GM18499 (cell line): ENCODE measurements around the gene SESN3.
"Not testable (repeated sequence)": the region's sequence is repeated elsewhere in the genome, so short reads cannot be mapped to it uniquely, and the experiment has no call there.

Source experiments
- ATAC-seq: cut with Tn5 transposase; IDR thresholded peaks from one replicate; pipeline ENCODE4 v1.9.1; 2021; ENCODE audit warnings: moderate number of reproducible peaks; ENCODE audit not compliant: insufficient read depth, unreplicated experiment

SESN3 gene, protein sequence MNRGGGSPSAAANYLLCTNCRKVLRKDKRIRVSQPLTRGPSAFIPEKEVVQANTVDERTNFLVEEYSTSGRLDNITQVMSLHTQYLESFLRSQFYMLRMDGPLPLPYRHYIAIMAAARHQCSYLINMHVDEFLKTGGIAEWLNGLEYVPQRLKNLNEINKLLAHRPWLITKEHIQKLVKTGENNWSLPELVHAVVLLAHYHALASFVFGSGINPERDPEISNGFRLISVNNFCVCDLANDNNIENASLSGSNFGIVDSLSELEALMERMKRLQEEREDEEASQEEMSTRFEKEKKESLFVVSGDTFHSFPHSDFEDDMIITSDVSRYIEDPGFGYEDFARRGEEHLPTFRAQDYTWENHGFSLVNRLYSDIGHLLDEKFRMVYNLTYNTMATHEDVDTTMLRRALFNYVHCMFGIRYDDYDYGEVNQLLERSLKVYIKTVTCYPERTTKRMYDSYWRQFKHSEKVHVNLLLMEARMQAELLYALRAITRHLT

DNA sequence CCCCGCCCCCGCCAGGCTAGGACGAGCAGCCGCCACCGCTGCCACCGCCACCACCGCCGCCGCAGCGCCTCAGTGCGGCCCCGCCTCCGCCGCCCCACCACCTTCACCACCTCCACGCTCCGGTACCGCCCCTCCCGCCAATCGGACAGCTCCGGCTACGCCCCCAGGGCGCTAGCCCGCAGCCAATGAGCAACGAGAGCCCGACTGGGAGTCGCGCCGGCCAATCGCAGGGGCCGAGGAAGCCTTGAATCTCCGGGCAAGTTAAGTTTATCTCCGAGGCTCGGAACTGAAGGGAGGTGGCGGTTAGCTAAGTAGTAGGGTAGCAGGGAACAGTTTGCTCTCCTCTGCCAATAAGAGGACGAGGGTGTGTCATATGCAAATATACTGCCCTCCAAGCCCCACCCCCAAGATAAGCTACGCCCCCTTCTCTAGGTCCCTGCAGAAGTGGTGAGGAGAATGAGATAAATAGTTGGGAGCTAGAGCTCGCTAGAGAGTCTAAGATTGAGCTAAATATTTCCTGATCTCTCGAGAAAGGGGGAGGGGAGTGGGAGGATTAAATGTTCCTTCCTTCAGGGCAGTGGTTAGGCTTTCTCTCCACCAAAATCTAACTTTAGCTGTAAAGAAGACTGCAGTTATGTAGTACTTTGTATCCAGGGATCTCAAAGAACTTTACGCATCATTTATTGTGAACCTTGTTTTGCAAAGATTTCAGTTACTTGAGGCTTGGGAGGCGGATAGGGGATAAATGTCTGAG lies at the start of gene SESN3:
Gene SESN3, minus strand, starts transcription at position 76 of the 754 bp plus-strand sequence. CDS start 342 bp downstream, outside the sequence.
- ATAC-seq: peak; percentile 98

DNA sequence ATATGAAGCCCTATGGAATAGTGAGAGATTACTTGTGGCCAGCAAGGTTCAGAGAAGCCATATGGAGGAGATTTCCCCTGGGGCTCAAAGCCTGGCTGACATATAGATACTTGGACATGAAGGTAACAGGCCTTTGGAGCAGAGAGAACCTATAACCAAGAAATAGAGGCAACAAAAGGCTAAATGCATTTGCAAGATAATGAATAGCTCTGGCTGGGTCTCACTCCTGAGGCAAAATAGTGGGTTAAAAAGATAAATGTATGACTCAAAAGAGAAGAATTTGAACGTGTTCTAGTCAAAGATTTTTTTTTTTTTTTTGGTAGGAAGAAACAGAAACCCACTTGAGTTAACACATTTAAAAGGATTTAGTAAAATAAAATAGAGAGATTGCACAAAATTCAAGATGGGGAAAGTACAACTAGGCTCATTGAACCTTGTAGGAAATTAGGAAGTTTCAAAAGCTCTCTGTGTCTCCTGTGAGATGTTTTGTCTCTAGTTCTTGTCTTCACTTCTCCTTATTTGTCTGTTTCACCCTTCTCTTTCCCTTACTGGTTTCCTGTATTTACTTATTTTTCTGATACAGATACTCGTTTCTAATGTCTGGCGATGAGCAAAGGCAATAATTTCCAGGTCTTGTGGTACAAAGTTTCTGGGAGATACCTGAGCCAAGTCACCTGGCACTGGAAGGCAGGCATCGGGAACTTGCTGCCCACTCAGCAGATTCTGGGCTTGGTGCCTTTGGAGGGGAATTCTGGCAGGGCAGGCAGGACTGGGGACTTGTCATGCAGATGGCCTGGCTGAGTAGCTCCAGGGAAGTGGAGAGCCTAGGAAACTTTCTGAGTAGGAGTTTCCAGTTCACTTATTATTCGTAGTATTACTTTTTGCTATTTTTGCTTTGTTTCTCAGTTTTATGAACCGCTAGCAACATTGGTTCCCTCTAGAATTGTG lies 49.2 kb upstream of the SESN3 start:
- no peak for ATAC-seq

DNA sequence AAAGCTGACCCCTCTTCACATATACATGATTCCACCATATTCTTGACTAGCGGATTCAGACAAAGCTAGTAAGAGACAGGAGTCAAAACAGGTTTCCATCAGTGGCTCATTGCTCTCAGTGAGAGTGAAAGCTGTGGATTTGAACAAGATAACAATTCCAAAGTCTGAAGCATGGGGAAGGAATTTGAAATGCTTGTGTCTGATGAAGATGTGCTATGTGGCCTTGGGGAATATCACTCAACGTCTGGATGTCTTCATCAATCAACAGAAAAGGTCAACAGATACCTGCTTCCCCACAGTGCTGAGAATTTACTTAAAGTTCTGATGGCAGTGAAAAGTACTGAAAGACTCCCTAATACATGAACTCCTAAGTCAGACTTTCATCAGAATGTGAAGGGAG lies 46.9 kb upstream of the SESN3 start:
- ATAC-seq: no peak

DNA sequence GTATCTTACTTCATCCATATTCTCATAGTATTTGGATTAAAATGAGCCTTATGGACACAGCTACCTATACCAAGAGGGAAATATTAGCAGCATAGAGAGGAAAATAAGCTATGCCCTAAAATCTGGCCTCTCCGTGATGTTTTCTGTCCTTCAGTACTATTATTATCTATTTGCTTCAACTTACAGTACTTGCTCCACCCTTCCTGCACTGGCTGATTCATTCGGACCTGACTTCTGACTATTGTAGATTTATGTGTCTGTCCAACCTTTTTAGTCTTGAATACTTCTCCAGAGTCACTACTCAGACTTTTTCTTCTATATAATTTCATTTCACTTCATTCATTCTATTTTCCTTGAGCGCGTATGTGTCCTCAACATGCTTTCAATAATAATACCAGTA lies 45.1 kb upstream of the SESN3 start:
- no peak for ATAC-seq

DNA sequence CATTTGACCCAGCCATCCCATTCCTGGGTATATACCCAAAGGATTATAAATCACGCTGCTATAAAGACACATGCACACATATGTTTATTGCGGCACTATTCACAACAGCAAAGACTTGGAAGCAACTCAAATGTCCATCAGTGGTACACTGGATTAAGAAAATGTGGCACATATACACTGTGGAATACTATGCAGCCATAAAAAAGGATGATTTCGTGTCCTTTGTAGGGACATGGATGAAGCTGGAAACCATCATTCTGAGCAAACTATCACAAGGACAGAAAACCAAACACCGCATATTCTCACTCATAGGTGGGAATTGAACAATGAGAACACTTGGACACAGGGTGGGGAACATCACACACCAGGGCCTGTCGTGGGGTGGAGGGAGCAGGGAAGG lies 42.6 kb upstream of the SESN3 start:
- ATAC-seq: not testable (repeated sequence)

DNA sequence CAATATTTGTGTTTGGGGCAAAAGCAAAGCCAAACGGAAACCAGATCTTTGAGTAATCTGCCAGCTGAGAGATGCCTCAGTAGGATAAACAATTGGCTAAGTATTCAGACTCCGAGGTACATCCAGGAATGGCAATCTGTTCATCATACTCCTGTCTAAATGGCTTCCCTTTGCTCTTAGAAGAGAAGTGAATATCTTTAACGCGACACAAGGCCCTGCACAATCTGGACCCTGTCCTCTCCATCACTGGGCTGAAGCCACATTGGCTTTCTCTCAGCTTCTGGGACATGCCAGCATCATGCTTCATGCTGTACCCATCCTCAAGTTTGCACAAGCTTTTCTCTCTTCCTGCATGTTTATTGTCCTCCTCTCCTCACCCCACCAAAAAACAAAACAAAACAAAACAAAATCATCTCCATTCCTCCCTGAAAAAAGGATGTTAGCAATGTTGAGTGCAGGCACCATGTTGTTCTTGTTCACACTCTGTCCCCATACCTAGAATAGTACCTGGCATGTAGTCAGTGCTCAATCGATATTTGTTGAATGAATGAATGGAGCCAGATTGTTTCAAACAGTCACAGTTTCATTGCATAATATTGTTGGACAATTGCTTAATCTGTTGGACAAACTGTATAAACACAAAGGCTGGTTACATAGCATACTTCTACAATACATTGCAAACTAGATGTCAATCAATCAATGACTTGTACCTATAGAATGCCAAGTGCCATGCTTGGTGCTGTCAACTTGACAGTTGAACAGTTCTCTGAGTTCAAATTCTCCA lies 38.2 kb upstream of the SESN3 start:
- no peak for ATAC-seq

DNA sequence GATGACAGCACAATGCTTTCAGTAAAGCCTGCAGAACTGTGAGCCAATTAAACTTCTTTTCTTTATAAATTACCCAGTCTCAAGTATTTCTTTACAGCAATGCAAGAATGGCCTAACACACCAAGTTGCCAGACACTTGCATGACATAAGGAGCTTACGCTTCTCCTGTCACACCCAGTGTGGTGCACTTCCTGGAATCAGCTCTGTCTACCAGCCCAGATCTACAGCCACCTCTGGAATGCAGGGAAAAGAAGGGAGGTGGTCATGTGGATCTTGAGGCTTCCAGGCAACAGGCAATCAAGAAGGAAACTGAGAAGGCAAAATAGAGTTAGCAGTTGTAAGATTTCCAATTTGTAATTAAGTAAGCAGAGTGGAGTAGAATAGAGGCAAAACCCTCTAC lies 37.4 kb upstream of the SESN3 start:
- no peak for ATAC-seq

DNA sequence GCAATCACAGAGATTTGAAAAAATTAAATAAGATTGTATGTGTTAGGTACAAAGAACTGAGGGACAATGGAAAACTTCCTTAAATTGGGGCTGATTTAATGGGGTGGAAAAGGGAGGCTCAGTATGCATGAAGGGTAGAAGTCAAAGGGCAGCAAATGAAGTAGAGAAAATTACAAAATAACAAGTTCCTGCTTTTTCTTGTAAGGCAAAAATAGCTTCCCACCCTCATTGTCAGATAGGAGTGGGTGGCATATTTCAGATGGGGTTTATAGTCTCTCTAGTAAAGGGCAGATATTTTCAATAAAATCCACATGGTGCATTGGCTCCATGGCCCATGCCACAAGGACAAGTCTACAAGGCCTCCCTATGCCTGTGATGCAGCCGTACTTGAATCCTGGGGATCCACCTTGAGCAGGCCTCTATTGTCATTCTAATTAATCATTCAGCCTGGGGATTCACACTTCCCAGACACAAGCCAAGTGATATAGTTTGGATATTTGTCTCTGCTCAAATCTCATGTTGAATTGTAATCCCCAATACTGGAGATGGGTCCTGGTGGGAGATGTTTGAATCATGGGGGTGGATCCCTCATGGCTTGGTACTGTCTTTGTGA lies 36.7 kb upstream of the SESN3 start:
- ATAC-seq: no peak

DNA sequence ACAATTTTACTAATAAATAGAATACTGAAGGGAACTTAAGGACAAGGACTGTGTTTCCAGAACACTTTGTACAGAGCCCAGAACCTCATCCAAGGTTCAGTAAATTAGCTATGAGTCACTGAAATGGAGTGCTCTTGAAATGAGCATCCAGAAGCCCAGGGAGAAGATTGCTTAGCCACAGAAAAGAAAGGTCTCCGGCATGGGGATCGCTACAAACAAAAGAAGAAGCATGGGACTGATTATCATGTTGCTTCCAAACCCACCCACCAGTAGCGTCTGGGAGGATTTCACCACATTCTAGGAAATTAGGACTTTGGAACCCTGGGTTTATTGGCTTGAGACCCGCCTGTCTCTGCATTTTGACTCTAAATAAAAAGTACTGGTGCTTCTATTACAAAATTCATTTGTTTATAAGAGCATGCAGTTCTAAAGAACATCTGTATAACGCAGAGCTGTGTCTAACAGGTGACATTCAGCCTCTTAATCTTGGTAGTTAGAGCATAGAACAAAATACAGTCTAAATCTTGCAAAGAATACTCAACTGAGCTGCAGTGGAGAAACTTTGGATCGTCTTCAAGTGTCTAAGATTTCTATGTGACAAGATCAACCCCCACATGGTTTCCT lies 35.9 kb upstream of the SESN3 start:
- no peak for ATAC-seq

DNA sequence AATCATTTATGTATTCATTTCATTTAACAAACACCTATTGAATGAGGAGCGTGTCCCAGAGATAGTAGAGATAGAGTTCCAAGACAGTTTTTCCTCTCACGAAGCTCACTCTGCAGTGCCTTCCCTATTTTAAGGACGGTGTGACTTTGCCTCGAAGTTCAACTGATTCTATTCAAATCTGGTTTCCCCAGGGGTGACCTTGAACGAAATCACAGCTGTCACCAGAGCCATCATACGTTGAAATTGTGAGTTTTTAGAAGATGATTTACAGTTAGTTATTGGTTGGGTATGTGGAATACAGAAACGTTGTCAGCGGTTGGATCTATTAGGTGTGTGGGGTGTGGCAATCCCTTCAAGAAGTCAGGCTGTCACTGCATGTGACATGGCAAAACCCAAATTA lies 33.9 kb upstream of the SESN3 start:
- ATAC-seq: no peak

DNA sequence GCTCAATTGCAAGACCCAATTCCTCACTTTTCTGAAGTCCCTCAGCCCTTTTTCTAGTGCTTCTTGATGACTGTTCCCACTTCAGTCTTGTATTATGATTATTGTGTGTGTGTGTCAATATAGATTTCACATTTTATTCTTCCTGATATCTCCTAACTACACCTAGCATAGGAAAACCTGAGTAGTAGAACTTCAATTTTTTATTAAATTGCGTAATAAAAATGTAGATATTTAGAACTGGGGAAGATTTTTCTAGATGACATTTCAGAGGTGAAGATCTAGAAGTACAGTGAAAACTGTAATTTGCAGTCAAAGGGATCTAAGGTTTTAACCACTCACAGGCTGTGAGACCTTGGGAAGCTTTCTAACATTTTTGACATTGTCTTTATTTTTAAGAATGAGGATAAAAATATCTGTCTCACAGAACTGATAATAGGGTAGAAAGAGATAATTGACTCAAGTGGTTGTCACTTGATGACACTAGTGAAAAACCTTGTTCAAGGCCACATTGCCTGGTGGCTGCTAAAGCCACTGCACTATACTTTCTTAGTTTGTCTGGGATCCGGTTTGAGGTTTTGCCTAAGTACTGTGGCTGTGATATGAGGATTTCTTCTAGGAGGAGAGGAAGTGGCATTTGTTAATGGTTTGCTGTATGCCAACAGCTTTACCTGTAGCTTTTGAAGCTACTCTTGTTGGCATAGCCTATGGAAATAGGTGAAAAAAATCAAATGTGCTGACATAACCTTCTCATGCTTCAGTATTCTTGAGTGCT lies 32.2 kb upstream of the SESN3 start:
- ATAC-seq: no peak

DNA sequence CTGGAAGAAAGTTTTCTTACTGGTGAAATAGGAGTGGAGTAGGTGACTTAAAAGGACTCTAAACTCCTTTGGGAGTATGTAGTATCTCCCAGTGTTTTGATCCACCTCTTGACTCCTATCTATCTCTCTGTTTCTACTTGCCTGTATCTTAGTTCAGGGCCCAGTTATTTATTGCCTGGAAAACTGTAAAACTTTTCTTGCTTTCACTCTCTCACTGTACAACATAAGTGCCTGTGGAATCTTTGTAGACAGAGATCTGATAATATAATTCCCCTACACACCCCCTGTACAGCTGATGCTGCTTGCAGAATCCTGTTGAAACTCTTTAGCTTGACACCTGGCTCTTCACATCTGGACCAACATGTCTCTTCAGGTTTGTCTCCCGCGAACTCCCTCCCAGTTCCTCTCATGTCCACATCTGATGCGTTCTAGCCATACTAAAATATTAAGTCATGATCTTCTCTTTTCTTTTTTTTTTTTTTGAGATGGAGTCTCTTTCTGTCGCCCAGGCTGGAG lies 26.5 kb upstream of the SESN3 start:
- no peak for ATAC-seq

DNA sequence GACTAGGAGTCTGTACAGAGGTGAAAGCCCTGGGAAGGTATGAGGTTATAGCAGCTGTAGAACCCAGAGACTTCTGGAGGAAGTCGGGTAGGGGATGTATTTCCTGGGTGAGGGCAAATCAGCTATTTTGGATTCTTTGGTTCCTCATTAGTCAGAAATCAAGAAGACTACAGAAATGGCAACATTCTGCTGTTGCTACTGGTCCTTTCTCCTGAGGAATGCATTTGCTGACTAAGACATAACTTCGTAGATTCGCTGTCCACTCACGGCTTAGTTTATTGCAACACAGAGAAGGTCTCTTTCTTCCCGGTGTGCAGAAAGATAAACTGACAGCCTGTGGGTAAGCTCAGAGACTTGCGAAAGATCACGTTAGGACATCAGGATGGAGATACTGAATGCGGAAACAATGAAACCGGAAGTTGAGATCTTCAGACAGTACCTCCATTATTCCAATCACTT lies 25.3 kb upstream of the SESN3 start:
- ATAC-seq: no peak

DNA sequence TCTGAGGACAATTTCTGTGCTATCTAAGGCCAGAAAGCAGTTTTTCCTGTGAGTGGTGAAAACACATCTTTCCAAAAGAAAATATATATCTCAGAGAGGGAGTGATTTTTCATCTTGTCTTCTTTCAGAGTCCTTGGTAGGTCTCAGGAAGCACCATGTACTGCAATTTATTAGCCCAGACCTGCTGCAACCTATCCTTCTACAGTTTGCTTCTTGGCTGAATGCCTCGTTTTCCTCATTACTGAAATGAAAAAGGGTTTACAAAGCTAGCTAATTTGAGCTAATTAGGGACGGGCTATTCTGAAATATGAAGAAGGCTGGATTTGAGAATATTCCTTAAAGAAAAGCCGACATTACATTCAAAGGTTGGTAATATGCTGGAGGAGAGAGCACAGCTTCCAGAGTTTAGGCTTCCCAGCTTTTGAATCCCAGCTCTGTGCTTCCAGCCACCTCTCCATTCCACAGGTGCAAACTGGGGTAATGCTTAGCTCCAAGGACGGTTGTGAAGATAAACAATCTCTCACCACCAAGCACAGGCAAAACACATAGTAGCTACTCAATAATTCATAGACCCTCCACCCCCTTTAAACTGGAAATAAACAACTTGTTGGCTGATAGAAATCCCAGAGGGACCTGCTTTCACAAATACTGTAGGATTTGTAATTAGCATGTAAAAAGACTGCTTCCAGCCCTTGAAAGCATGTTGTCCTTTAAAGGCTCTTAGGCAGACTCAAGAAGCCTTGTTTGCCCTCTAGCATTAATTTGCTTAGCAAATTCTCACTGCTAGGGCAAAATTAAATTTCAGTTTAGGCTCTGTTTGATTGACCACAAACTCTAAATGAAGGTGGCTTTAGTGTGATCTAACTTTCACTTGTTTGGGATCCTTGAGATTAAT lies 24.5 kb upstream of the SESN3 start:
- no peak for ATAC-seq

DNA sequence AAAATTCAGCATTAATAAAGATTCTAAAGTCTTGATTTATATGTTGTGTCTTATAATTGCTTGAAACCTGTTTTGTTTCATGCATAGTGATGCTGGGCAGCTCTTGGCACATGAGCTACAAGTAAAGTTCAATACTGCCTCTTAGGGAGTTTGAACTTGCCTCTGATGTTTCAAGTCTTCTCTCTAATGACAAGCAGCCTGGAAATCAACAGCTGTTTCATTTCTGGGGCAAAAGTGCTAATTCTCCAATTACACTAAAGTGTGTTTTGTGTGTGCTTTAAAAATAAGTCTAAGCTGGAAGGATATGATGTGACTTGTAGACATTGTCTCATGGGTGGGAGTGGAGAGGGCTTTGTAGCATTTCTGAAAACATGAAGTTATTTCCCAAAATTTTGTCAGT lies 23.7 kb upstream of the SESN3 start:
- peak; percentile 5 for ATAC-seq

DNA sequence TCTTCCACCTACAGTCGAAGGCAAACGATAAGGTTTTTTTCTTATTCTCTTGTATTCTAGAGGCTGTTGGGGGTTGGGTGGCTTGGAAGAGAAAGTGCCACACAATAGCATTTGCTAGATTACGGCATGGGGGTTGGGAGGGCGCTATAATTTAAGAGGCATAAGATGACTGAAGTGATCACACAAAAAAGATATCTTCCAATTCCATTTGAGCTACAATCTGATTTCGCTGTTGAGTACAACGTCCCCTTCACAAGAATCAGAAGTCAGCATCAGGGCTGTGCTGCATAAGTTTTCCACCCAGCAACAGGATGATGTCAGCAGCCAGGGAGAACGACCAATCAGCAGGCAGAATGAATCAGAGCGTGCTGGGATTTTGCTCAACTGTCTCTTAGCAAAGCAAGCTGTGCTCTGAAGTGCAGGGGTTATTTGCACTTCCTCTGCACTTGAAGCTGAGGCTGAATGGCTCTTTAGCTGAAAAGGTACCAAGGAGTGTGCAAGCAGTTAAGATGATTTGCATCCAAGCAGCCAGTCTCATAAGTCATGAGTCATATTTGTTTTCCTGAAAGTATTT lies 23.2 kb upstream of the SESN3 start:
- peak; percentile 96 for ATAC-seq
